GM06990 (cell line): ENCODE data around the gene CSNK1G2.

Experiments
- DNase-seq: peaks from one replicate; pipeline ENCODE4 v3.0.0-alpha.2; 2011; ENCODE audit not compliant: insufficient read length; ENCODE audit errors: extremely low read depth
- H3K27me3 ChIP-seq: replicated peaks from 2 replicates; pipeline ENCODE4 v1.6.0; 2011; ENCODE audit warnings: low read length; ENCODE audit not compliant: control insufficient read depth, insufficient read depth
- H3K36me3 ChIP-seq: 2 replicates; pipeline ENCODE4 v1.5.1; 2011; ENCODE audit warnings: low read length; ENCODE audit not compliant: control insufficient read depth, insufficient read depth
- H3K4me3 ChIP-seq: replicated peaks from 2 replicates; pipeline ENCODE4 v1.5.1; 2011; ENCODE audit warnings: low read depth, mild to moderate bottlenecking, control low read depth, low read length
- CTCF ChIP-seq: IDR thresholded peaks from 2 replicates; pipeline ENCODE4 v1.5.1; 2011; ENCODE audit warnings: low read length, control low read depth, mild to moderate bottlenecking, inconsistent platforms; ENCODE audit not compliant: insufficient read depth, poor library complexity, severe bottlenecking

CSNK1G2 gene

DNA sequence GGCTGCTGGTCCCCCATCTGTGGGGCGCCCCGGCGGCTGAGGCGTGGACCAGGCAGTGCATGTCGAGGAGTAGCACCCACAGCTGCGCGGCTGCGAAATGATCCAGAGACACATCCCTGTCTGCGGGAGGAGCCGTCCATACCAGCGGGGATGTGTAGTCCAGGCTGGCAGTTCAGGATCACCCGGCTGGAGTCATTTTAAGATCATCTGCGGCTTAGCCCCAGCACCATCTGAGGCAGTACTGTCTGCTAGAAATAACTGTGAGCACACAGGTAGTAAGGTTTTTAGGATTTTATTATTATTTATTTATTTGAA, 32.7 kb upstream of the CSNK1G2 start:
- H3K4me3 ChIP-seq = no peak overlapping the region
- DNase-seq = no peak
- no peaks in the 10 kb centered on the region for H3K27me3 ChIP-seq
- no peak for TF ChIP-seq CTCF
- peaks cover 7% of the 10 kb centered on the region for H3K36me3 ChIP-seq

DNA sequence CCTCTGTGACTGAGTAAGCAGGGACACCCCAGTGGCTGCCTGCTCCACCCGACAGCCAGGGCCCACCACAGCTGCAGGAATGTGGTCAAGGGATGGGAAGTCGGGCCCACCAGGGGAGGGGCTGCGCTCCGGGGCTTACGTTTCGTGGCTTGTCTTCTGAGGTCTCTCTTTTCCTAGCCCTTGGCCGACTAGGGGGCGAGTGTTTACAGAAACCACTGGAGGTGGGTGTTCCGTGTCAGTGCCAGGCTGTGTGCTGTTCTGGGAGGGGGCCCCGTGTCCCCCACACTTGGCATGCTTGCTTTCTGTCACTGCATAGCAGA, 31.3 kb upstream of the CSNK1G2 start:
- Histone ChIP-seq H3K27me3 (no peaks in the 10 kb centered on the region), H3K4me3 (no peak overlapping the region), H3K36me3 (peaks cover 13% of the 10 kb centered on the region)
- TF ChIP-seq CTCF = no peak
- no peak for DNase-seq

DNA sequence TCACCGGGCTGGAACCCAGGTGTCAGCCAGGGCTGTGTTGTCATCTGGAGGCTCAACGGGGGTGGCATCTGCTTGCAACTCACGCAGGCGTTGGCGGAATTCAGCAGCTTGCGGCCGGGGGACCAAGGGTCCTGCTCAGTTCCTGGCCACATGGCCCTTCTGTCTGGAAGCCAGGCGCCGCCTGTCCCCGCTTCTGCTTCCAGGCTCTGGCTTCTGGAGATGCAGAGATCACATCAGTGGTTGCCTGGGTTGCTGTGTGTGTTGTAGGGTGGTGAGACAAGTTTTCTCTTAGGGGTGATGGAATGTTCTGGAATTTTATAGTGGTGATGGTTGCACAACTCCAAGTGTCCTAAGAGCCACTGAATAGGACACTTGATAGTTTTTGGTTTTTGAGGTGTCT, 30.8 kb upstream of the CSNK1G2 start:
- Histone ChIP-seq H3K4me3 (no peak overlapping the region), H3K27me3 (no peaks in the 10 kb centered on the region), H3K36me3 (peaks cover 13% of the 10 kb centered on the region)
- no peak for TF ChIP-seq CTCF
- DNase-seq = no peak

DNA sequence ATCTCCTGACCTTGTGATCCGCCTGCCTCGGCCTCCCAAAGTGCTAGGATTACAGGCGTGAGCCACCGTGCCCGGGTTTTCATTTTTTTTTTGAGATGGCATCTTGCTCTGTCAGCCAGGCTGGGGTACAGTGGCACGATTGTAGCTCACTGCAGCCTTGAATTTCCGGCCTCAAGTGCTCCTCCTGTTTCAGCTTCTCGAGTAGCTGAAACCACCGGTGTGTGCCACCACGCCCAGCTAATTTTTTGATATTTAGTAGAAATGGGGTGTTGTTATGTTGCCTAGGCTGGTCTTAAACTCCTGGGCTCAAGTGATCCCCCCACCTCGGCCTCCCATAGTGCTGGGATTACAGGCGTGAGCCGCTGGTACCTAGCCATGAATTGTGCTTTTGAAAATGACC, 29.9 kb upstream of the CSNK1G2 start:
- TF ChIP-seq CTCF = no peak
- Histone ChIP-seq H3K36me3 (peaks cover 13% of the 10 kb centered on the region), H3K27me3 (no peaks in the 10 kb centered on the region), H3K4me3 (no peak overlapping the region)
- DNase-seq = no peak

DNA sequence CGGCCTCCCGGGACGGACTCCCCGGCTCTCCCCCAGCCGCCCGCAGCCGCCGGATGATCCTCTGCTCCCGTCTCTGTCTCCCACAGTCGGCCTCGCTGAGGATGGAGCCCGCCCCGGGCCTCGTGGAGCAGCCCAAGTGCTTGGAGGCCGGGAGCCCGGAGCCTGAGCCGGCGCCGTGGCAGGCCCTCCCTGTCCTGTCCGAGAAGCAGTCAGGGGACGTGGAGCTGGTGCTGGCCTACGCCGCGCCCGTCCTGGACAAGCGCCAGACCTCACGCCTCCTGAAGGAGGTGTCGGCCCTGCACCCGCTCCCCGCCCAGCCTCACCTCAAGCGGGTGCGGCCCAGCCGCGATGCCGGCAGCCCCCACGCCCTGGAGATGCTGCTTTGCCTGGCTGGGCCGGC, 29.0 kb upstream of the CSNK1G2 start:
- Histone ChIP-seq H3K36me3 (peaks cover 13% of the 10 kb centered on the region), H3K4me3 (no peak overlapping the region), H3K27me3 (no peaks in the 10 kb centered on the region)
- DNase-seq = no peak
- TF ChIP-seq CTCF = no peak

DNA sequence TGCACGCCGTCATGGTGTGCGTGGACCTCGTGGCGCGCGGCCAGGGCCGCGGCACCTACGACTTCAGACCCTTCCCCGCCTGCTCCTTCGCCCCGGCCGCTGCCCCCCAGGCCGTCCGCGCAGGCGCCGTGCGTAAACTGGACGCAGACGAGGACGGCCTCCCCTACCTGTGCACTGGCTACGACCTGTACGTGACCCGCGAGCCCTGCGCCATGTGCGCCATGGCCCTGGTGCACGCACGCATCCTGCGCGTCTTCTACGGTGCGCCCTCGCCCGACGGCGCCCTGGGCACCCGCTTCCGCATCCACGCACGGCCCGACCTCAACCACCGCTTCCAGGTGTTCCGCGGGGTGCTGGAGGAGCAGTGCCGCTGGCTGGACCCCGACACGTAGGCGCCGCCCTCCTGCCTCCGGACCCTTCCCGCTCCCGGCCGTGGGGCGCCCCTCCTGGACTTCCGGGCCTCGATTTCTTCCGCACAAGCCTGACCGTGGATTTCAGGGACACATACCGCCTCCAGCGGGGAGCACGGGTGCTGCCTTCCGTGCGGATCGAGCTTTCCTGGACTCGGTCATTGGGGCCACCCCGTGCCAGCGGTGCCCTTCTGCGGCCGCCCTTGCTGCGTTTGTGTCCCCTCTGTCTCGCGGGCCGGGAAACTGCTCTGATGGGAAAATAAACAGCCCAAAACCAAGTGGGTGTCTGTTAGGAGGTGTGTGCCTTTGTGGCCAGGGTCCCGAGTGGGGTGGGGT, 28.0 kb upstream of the CSNK1G2 start:
- H3K27me3 ChIP-seq = no peaks in the 10 kb centered on the region
- H3K36me3 ChIP-seq = peaks cover 18% of the 10 kb centered on the region
- no peak for TF ChIP-seq CTCF
- no peak for DNase-seq
- no peak overlapping the region for H3K4me3 ChIP-seq
